Measurements from ENCODE around the gene SHROOM3. TPM values are rescaled to one million over a fixed set of nuclear protein-coding genes. Genes with fewer than 3 reads are reported as not detected.

Gene SHROOM3
- polyA plus RNA-seq, 1 donor from 2014 or later = 2.7 TPM

GRCh38 chr4:76488888-76489685, 54.1 kb downstream of the SHROOM3 start:
- H3K4me3 ChIP-seq (ENCODE audit: low read length) = no peak overlapping the region
- H3K27me3 ChIP-seq (ENCODE audit: insufficient read depth, low read depth, low read length) = no peaks in the 10 kb centered on the region
- H3K9me3 ChIP-seq (ENCODE audit: low read length) = no peaks in the 10 kb centered on the region
- no peak overlapping the region for H3K9ac ChIP-seq (ENCODE audit: low read length)
- no peak overlapping the region for H3K4me2 ChIP-seq (ENCODE audit: low read length)
- TF ChIP-seq POLR2AphosphoS5 (IDR thresholded peaks at IDR 0.05) (no peak), RAD21 (conservative IDR thresholded peaks at IDR 0.05) (no peak), REST (IDR thresholded peaks at IDR 0.05; ENCODE audit: borderline replicate concordance) (no peak), SMC3 (conservative IDR thresholded peaks at IDR 0.05; ENCODE audit: poor library complexity) (no peak), MXI1 (conservative IDR thresholded peaks at IDR 0.05; ENCODE audit: poor library complexity, severe bottlenecking) (no peak), EP300 (conservative IDR thresholded peaks at IDR 0.05; ENCODE audit: poor library complexity, severe bottlenecking) (no peak), EZH2 (IDR thresholded peaks at IDR 0.05; ENCODE audit: borderline replicate concordance, insufficient read depth, low read length, poor library complexity, severe bottlenecking) (no peak)
- no peaks in the 10 kb centered on the region for H3K9me2 ChIP-seq (ENCODE audit: insufficient read depth, low read length)
- no peaks in the 10 kb centered on the region for H4K20me1 ChIP-seq (ENCODE audit: insufficient read depth)
- no peak overlapping the region for H2AFZ ChIP-seq (ENCODE audit: low read depth, low read length)
- H3F3A ChIP-seq (ENCODE audit: insufficient read depth, low read length, poor library complexity, severe bottlenecking) = no peaks in the 10 kb centered on the region
- H3K79me2 ChIP-seq (replicated peaks; ENCODE audit: insufficient read depth, low read length) = peaks cover 61% of the 10 kb centered on the region
- no peaks in the 10 kb centered on the region for H3K36me3 ChIP-seq (ENCODE audit: insufficient read depth, low read length)
- no peak overlapping the region for H3K27ac ChIP-seq (ENCODE audit: low read length)

GRCh38 chr4:76489686-76490161, 54.7 kb downstream of the SHROOM3 start:
- Histone ChIP-seq H3K4me3 (ENCODE audit: low read length) (no peak overlapping the region), H2AFZ (ENCODE audit: low read depth, low read length) (no peak overlapping the region), H3K36me3 (ENCODE audit: insufficient read depth, low read length) (no peaks in the 10 kb centered on the region), H3K9me3 (ENCODE audit: low read length) (no peaks in the 10 kb centered on the region), H3K79me2 (replicated peaks; ENCODE audit: insufficient read depth, low read length) (peaks cover 63% of the 10 kb centered on the region), H3F3A (ENCODE audit: insufficient read depth, low read length, poor library complexity, severe bottlenecking) (no peaks in the 10 kb centered on the region), H3K9ac (ENCODE audit: low read length) (no peak overlapping the region), H3K27ac (ENCODE audit: low read length) (no peak overlapping the region), H3K27me3 (ENCODE audit: insufficient read depth, low read depth, low read length) (no peaks in the 10 kb centered on the region), H3K9me2 (ENCODE audit: insufficient read depth, low read length) (no peaks in the 10 kb centered on the region), H4K20me1 (ENCODE audit: insufficient read depth) (no peaks in the 10 kb centered on the region), H3K4me2 (ENCODE audit: low read length) (no peak overlapping the region)
- no peak for TF ChIP-seq EZH2 (IDR thresholded peaks at IDR 0.05; ENCODE audit: borderline replicate concordance, insufficient read depth, low read length, poor library complexity, severe bottlenecking)
- no peak for TF ChIP-seq TAF1 (IDR thresholded peaks at IDR 0.05; ENCODE audit: low read depth)
- TF ChIP-seq MXI1 (conservative IDR thresholded peaks at IDR 0.05; ENCODE audit: poor library complexity, severe bottlenecking) = no peak
- no peak for TF ChIP-seq SMC3 (conservative IDR thresholded peaks at IDR 0.05; ENCODE audit: poor library complexity)
- TF ChIP-seq RAD21 (conservative IDR thresholded peaks at IDR 0.05) = no peak
- TF ChIP-seq EP300 (conservative IDR thresholded peaks at IDR 0.05; ENCODE audit: poor library complexity, severe bottlenecking) = no peak
- TF ChIP-seq REST (IDR thresholded peaks at IDR 0.05; ENCODE audit: borderline replicate concordance) = no peak
- TF ChIP-seq POLR2AphosphoS5 (IDR thresholded peaks at IDR 0.05) = no peak
- TF ChIP-seq CTCF (IDR thresholded peaks at IDR 0.05; ENCODE audit: poor library complexity, severe bottlenecking) = no peak

Data from neural cell (in vitro differentiated cells).